Panc1 (cell line): ENCODE measurements around the gene UQCC3. TPM values are rescaled to one million over a fixed set of nuclear protein-coding genes. Genes with fewer than 3 reads are reported as not detected.

ENCODE experiments used
- ATAC-seq: fragments of 200-7000 bp; cut with Tn5 transposase; 2 replicates; pipeline ENCODE4 v1.9.1; 2020; ENCODE audit warnings: mild to moderate bottlenecking, moderate library complexity
- BruUV-seq: library from RNA; stranded (reverse); fragments of 400-500 nt; replicated peaks from 2 replicates; lab custom pipeline; 2021; lab: Mats Ljungman, UMichigan
- CTCF ChIA-PET: fragments of 300-600 bp; sonication (Branson Sonifier 250); formaldehyde crosslinking; loops from one replicate; lab custom pipeline; 2022; ENCODE audit warnings: antibody characterized with exemption; lab: Charles Lee
- POLR2A ChIA-PET: fragments of 300-600 bp; sonication (Branson Sonifier 250); formaldehyde crosslinking; loops from one replicate; lab custom pipeline; 2022; ENCODE audit warnings: antibody characterized with exemption; lab: Charles Lee
- DNase-seq: peaks from one replicate; pipeline ENCODE4 v3.0.0-alpha.2; 2010; ENCODE audit warnings: low read depth, low spot score
- H3K27ac ChIP-seq: 2 replicates; pipeline ENCODE4 v1.5.1; 2011; ENCODE audit warnings: mild to moderate bottlenecking, low read length, inconsistent platforms
- H3K27me3 ChIP-seq: fragments of 200-500 bp; sonication (Bioruptor generic); 2 replicates; pipeline ENCODE4 v1.6.0; 2014; ENCODE audit warnings: low read length, inconsistent platforms; ENCODE audit not compliant: control insufficient read depth, insufficient read depth
- H3K36me3 ChIP-seq: fragments of 200-500 bp; sonication (Bioruptor generic); 2 replicates; pipeline ENCODE4 v1.5.1; 2014; ENCODE audit warnings: inconsistent platforms, mild to moderate bottlenecking, low read length, moderate library complexity; ENCODE audit not compliant: control insufficient read depth, insufficient read depth
- H3K4me1 ChIP-seq: 2 replicates; pipeline ENCODE4 v1.5.1; 2011; ENCODE audit warnings: inconsistent platforms, mild to moderate bottlenecking, low read length, moderate library complexity; ENCODE audit not compliant: control insufficient read depth, insufficient read depth
- H3K4me3 ChIP-seq, 2 experiments: 2 replicates each; pipeline ENCODE4 v1.5.1; 2011 to 2012; ENCODE audit warnings: low read depth in 2 of 2, low read length in 2 of 2, mild to moderate bottlenecking in 2 of 2, inconsistent platforms in 1 of 2, moderate library complexity in 1 of 2
- H3K9me3 ChIP-seq: fragments of 200-500 bp; sonication (Bioruptor generic); 2 replicates; pipeline ENCODE4 v1.5.1; 2014; ENCODE audit warnings: low read depth, mild to moderate bottlenecking, inconsistent platforms, low read length, moderate library complexity; ENCODE audit not compliant: control insufficient read depth, insufficient read depth
- POLR2AphosphoS5 ChIP-seq: IDR thresholded peaks from 2 replicates; pipeline ENCODE4 v1.6.1; 2012; ENCODE audit warnings: mild to moderate bottlenecking, low read depth, low read length, moderate library complexity
- REST ChIP-seq, 2 experiments: IDR thresholded peaks; 2 replicates each; pipeline ENCODE4 v1.6.1; 2011 to 2012; ENCODE audit warnings: low read depth in 2 of 2, control low read depth in 1 of 2, low read length in 1 of 2, mild to moderate bottlenecking in 1 of 2, moderate library complexity in 1 of 2; ENCODE audit not compliant: insufficient read depth in 1 of 2
- SIN3A ChIP-seq: IDR thresholded peaks from 2 replicates; pipeline ENCODE4 v1.6.1; 2012; ENCODE audit warnings: low read depth, mild to moderate bottlenecking, low read length, moderate library complexity, borderline replicate concordance; ENCODE audit not compliant: insufficient read depth
- TCF7L2 ChIP-seq: IDR thresholded peaks from 2 replicates; pipeline ENCODE4 v1.6.1; 2011; ENCODE audit warnings: mild to moderate bottlenecking, low read depth, low read length, inconsistent platforms
- in situ Hi-C: cut with HindIII; loops from 2 replicates; pipeline ENCODE4 v1.10.0; 2016; ENCODE audit warnings: low sequenced_read_pairs, low pct_unique_long_range_greater_than_20kb
- intact Hi-C: fragments of 100-400 bp; cut with micrococcal nuclease; formaldehyde crosslinking; loops from one replicate; pipeline ENCODE4 v1.10.0; 2022; ENCODE audit not compliant: unreplicated experiment
- total RNA-seq: library from RNA; stranded (reverse); gene quantifications from one replicate; pipeline ENCODE4 v1.2.1, GENCODE V29; 2021; ENCODE audit not compliant: unreplicated experiment
- TF ChIP-seq, protein P1 (sequence below): fragments of 450-650 bp; IDR thresholded peaks from 2 replicates; pipeline ENCODE4 v1.5.1; 2017; ENCODE audit warnings: mild to moderate bottlenecking

The UQCC3 gene
- total RNA-seq, 1 experiment from 2014 or later = 7.4 TPM

GRCh38 chr11:62705413-62705812 lies 33.9 kb downstream of the UQCC3 start:
- Histone ChIP-seq H3K27me3 (no peaks in the 10 kb centered on the region), H3K36me3 (no peaks in the 10 kb centered on the region; the same call in 1 of the 2 replicates), H3K27ac (peak overlapping the region; percentile 89), H3K9me3 (no peaks in the 10 kb centered on the region), H3K4me1 (peaks cover 23% of the 10 kb centered on the region), H3K4me3 (peak overlapping the region; percentile 77 to 89)
- no TSS peak for BruUV-seq
- intact Hi-C loops = no loop called here
- no peak for TF ChIP-seq SIN3A
- no peak for TF ChIP-seq POLR2AphosphoS5
- no peak for TF ChIP-seq TCF7L2
- TF ChIP-seq REST (IDR thresholded peaks at IDR 0.05; ENCODE audit: insufficient read depth in 1 of 2, low read depth in 2 of 2, low read length in 1 of 2) = no peak
- TF ChIP-seq, protein P1, sequence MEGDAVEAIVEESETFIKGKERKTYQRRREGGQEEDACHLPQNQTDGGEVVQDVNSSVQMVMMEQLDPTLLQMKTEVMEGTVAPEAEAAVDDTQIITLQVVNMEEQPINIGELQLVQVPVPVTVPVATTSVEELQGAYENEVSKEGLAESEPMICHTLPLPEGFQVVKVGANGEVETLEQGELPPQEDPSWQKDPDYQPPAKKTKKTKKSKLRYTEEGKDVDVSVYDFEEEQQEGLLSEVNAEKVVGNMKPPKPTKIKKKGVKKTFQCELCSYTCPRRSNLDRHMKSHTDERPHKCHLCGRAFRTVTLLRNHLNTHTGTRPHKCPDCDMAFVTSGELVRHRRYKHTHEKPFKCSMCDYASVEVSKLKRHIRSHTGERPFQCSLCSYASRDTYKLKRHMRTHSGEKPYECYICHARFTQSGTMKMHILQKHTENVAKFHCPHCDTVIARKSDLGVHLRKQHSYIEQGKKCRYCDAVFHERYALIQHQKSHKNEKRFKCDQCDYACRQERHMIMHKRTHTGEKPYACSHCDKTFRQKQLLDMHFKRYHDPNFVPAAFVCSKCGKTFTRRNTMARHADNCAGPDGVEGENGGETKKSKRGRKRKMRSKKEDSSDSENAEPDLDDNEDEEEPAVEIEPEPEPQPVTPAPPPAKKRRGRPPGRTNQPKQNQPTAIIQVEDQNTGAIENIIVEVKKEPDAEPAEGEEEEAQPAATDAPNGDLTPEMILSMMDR = no peak
- CTCF ChIA-PET = interaction anchor here (1.0 kb wide), 1 partner anchor 24 kb away, joined by 3 read pairs; no protein-coding TSS in a partner anchor
- ATAC-seq (no peak), DNase-seq (no peak)
- POLR2A ChIA-PET = interaction anchor here (0.5 to 0.6 kb wide), 2 partner anchors 67 to 95 kb away, joined by 3 to 8 read pairs; no protein-coding TSS in a partner anchor
- in situ Hi-C loops = no loop called here

DNA sequence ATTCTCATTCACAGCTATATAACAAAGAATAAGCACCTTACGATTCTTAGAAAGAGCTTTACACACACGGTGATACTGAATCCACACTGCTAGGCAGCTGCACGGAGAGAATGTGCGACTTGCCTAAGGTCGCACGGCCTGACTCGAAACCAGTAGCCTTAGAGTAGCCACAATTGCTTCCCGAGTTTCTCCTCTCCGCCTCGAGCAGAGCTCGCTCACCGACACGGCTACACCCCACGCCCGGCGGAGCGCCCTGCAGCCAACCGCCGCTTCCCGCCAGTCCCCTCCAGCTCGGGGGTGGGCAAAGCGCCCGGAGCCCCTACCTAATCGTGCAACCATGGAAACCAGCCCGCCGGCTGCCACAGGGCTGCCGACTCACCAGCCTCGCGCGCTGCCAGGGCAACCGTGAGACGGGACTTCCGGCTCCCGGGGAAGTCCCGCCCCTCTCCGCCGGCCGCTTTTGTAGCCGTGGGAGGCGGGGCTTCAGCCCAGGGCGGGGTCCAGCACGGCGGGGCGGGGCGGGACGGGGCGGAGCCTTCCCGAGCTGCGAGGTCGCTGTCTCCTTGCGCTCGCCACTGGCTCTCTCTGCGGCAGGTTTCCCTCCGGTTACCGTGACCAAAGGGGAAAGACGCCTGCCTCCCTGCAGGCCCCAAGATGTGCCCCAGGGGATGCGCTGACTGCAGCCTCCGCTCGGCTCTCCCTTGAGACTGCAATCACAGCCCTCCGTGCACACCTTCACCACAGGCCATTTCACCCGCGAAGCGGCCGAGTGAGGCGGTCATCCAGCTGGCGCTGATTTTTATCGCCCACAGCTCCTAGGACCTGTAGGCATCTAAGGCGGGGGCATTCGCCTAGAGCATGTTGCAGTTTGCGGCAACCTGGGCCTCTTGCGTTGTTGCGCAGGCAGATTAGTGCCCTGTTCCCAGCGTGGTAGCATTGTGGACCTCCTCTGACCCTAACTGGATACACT lies 34.7 kb downstream of the UQCC3 start:
- Histone ChIP-seq H3K36me3 (no peaks in the 10 kb centered on the region; the same call in 1 of the 2 replicates), H3K4me1 (peaks cover 23% of the 10 kb centered on the region), H3K27ac (peak overlapping the region; percentile 89), H3K9me3 (no peaks in the 10 kb centered on the region), H3K27me3 (no peaks in the 10 kb centered on the region), H3K4me3 (peak overlapping the region; percentile 77 to 89)
- intact Hi-C loops (no loop called here), in situ Hi-C loops (no loop called here)
- no TSS peak for BruUV-seq
- TF ChIP-seq SIN3A (peak; percentile 74; the same call in 1 of the 2 replicates), POLR2AphosphoS5 (peak; percentile 94)
- TF ChIP-seq, protein P1 = no peak
- DNase-seq = no peak
- peak; percentile 91 for ATAC-seq
- CTCF ChIA-PET = interaction anchor here (1.0 kb wide), 1 partner anchor 25 kb away, joined by 3 read pairs; no protein-coding TSS in a partner anchor
- POLR2A ChIA-PET = interaction anchor here (0.6 kb wide), 1 partner anchor 1450 kb away, joined by 3 read pairs; no protein-coding TSS in a partner anchor
